ENCODE measurements around the gene OR2Z1.

Gene OR2Z1

GRCh38 chr19:8721334-8721733 lies at the start of gene OR2Z1:
Gene OR2Z1 (plus strand): TSS chr19:8721634. CDS start chr19:8731029, 9,395 bp downstream.
- Histone ChIP-seq H3K36me3 (ENCODE audit: insufficient read depth, low read length) (no peaks in the 10 kb centered on the region), H3K9me3 (ENCODE audit: low read depth, low read length) (no peaks in the 10 kb centered on the region), H3K4me3 (no peak within 1 kb of the TSS), H3K9ac (ENCODE audit: insufficient read length) (no peak within 1 kb of the TSS), H3K27ac (no peak within 1 kb of the TSS)
- TF ChIP-seq EZH2 (IDR thresholded peaks at IDR 0.05) = no peak
- TF ChIP-seq FOXP2 (optimal IDR thresholded peaks at IDR 0.05; ENCODE audit: control extremely low read depth, extremely low read length, insufficient read depth) = no peak
- TF ChIP-seq POLR2AphosphoS5 (IDR thresholded peaks at IDR 0.05; ENCODE audit: borderline replicate concordance, low read depth, low read length) = no peak
- no peak for DNase-seq (ENCODE audit: low read depth, low spot score)

- no peak overlapping the region for H3K4me3 ChIP-seq
- no peaks in the 10 kb centered on the region for H3K36me3 ChIP-seq (ENCODE audit: insufficient read depth, low read length)
- no peaks in the 10 kb centered on the region for H3K9me3 ChIP-seq (ENCODE audit: low read depth, low read length)
- no peak for TF ChIP-seq EZH2 (IDR thresholded peaks at IDR 0.05)
- no peak for TF ChIP-seq FOXP2 (optimal IDR thresholded peaks at IDR 0.05; ENCODE audit: control extremely low read depth, extremely low read length, insufficient read depth)
- TF ChIP-seq POLR2AphosphoS5 (IDR thresholded peaks at IDR 0.05; ENCODE audit: borderline replicate concordance, low read depth, low read length) = no peak
- H3K27ac ChIP-seq = no peak overlapping the region
- H3K9ac ChIP-seq (ENCODE audit: insufficient read length) = no peak overlapping the region
- no peak for DNase-seq (ENCODE audit: low read depth, low spot score)
Measured at GRCh38 chr19:8673276-8673891, 48.0 kb upstream of the OR2Z1 start.

- no peaks in the 10 kb centered on the region for H3K36me3 ChIP-seq (ENCODE audit: insufficient read depth, low read length)
- no peaks in the 10 kb centered on the region for H3K9me3 ChIP-seq (ENCODE audit: low read depth, low read length)
- TF ChIP-seq POLR2AphosphoS5 (IDR thresholded peaks at IDR 0.05; ENCODE audit: borderline replicate concordance, low read depth, low read length) (no peak), FOXP2 (optimal IDR thresholded peaks at IDR 0.05; ENCODE audit: control extremely low read depth, extremely low read length, insufficient read depth) (no peak), EZH2 (IDR thresholded peaks at IDR 0.05) (no peak)
- no peak overlapping the region for H3K9ac ChIP-seq (ENCODE audit: insufficient read length)
- no peak overlapping the region for H3K27ac ChIP-seq
- DNase-seq (ENCODE audit: low read depth, low spot score) = no peak
- no peak overlapping the region for H3K4me3 ChIP-seq
Measured at GRCh38 chr19:8675066-8675465, 46.4 kb upstream of the OR2Z1 start.

GRCh38 chr19:8678244-8678807 lies 43.1 kb upstream of the OR2Z1 start:
- Histone ChIP-seq H3K36me3 (ENCODE audit: insufficient read depth, low read length) (no peaks in the 10 kb centered on the region), H3K9me3 (ENCODE audit: low read depth, low read length) (no peaks in the 10 kb centered on the region), H3K4me3 (no peak overlapping the region), H3K9ac (ENCODE audit: insufficient read length) (no peak overlapping the region), H3K27ac (no peak overlapping the region)
- no peak for DNase-seq (ENCODE audit: low read depth, low spot score)
- TF ChIP-seq FOXP2 (optimal IDR thresholded peaks at IDR 0.05; ENCODE audit: control extremely low read depth, extremely low read length, insufficient read depth) = no peak
- no peak for TF ChIP-seq POLR2AphosphoS5 (IDR thresholded peaks at IDR 0.05; ENCODE audit: borderline replicate concordance, low read depth, low read length)
- no peak for TF ChIP-seq EZH2 (IDR thresholded peaks at IDR 0.05)

GRCh38 chr19:8680676-8681344 lies 40.6 kb upstream of the OR2Z1 start:
- no peak overlapping the region for H3K27ac ChIP-seq
- TF ChIP-seq EZH2 (IDR thresholded peaks at IDR 0.05) (no peak), POLR2AphosphoS5 (IDR thresholded peaks at IDR 0.05; ENCODE audit: borderline replicate concordance, low read depth, low read length) (no peak), FOXP2 (optimal IDR thresholded peaks at IDR 0.05; ENCODE audit: control extremely low read depth, extremely low read length, insufficient read depth) (no peak)
- H3K9ac ChIP-seq (ENCODE audit: insufficient read length) = no peak overlapping the region
- H3K4me3 ChIP-seq = no peak overlapping the region
- no peak for DNase-seq (ENCODE audit: low read depth, low spot score)
- H3K36me3 ChIP-seq (ENCODE audit: insufficient read depth, low read length) = no peaks in the 10 kb centered on the region
- no peaks in the 10 kb centered on the region for H3K9me3 ChIP-seq (ENCODE audit: low read depth, low read length)

GRCh38 chr19:8681345-8682029 lies 39.9 kb upstream of the OR2Z1 start:
- TF ChIP-seq POLR2AphosphoS5 (IDR thresholded peaks at IDR 0.05; ENCODE audit: borderline replicate concordance, low read depth, low read length) = no peak
- TF ChIP-seq FOXP2 (optimal IDR thresholded peaks at IDR 0.05; ENCODE audit: control extremely low read depth, extremely low read length, insufficient read depth) = no peak
- no peak for TF ChIP-seq EZH2 (IDR thresholded peaks at IDR 0.05)
- no peak overlapping the region for H3K4me3 ChIP-seq
- no peak overlapping the region for H3K9ac ChIP-seq (ENCODE audit: insufficient read length)
- no peak overlapping the region for H3K27ac ChIP-seq
- H3K36me3 ChIP-seq (ENCODE audit: insufficient read depth, low read length) = no peaks in the 10 kb centered on the region
- DNase-seq (ENCODE audit: low read depth, low spot score) = no peak
- H3K9me3 ChIP-seq (ENCODE audit: low read depth, low read length) = no peaks in the 10 kb centered on the region

- no peak overlapping the region for H3K27ac ChIP-seq
- no peaks in the 10 kb centered on the region for H3K36me3 ChIP-seq (ENCODE audit: insufficient read depth, low read length)
- TF ChIP-seq EZH2 (IDR thresholded peaks at IDR 0.05) (no peak), POLR2AphosphoS5 (IDR thresholded peaks at IDR 0.05; ENCODE audit: borderline replicate concordance, low read depth, low read length) (no peak), FOXP2 (optimal IDR thresholded peaks at IDR 0.05; ENCODE audit: control extremely low read depth, extremely low read length, insufficient read depth) (no peak)
- no peak for DNase-seq (ENCODE audit: low read depth, low spot score)
- no peak overlapping the region for H3K4me3 ChIP-seq
- no peak overlapping the region for H3K9ac ChIP-seq (ENCODE audit: insufficient read length)
- H3K9me3 ChIP-seq (ENCODE audit: low read depth, low read length) = no peaks in the 10 kb centered on the region
Measured at GRCh38 chr19:8682472-8682871, 39.0 kb upstream of the OR2Z1 start.

GRCh38 chr19:8682931-8683330 lies 38.5 kb upstream of the OR2Z1 start:
- TF ChIP-seq FOXP2 (optimal IDR thresholded peaks at IDR 0.05; ENCODE audit: control extremely low read depth, extremely low read length, insufficient read depth) (no peak), POLR2AphosphoS5 (IDR thresholded peaks at IDR 0.05; ENCODE audit: borderline replicate concordance, low read depth, low read length) (no peak), EZH2 (IDR thresholded peaks at IDR 0.05) (no peak)
- no peak overlapping the region for H3K9ac ChIP-seq (ENCODE audit: insufficient read length)

More at GRCh38 chr19:8682931-8683330, 38.5 kb upstream of the OR2Z1 start:
- no peak for DNase-seq (ENCODE audit: low read depth, low spot score)
- H3K4me3 ChIP-seq = no peak overlapping the region
- H3K9me3 ChIP-seq (ENCODE audit: low read depth, low read length) = no peaks in the 10 kb centered on the region
- H3K36me3 ChIP-seq (ENCODE audit: insufficient read depth, low read length) = no peaks in the 10 kb centered on the region
- no peak overlapping the region for H3K27ac ChIP-seq
